Right lobe of liver (tissue), 6 donors: Measurements from ENCODE around the gene MTAP. TPM values are rescaled to one million over a fixed set of nuclear protein-coding genes. Genes with fewer than 3 reads are reported as not detected.

ENCODE experiments used
- ATAC-seq, 4 donors: fragments of 200-7000 bp; cut with Tn5 transposase; one replicate each; pipeline ENCODE4 v1.9.1; 2020; ENCODE audit warnings: mild to moderate bottlenecking in 4 of 4, moderate library complexity in 4 of 4
- DNase-seq, 3 donors: peaks; one replicate each; pipeline ENCODE4 v3.0.0-alpha.2; 2020
- H3K27ac ChIP-seq, 3 donors: fragments of 200-600 bp; one replicate each; pipeline ENCODE4 v1.8.0; 2022
- H3K27me3 ChIP-seq, 2 donors: fragments of 200-600 bp; one replicate each; pipeline ENCODE4 v1.8.0; 2022
- H3K36me3 ChIP-seq, 4 donors: fragments of 200-600 bp; sonication (generic) in 1 of 4; one replicate each; pipeline versions ENCODE4 v1.5.1 to v1.8.0; 2017 to 2022; ENCODE audit warnings: control low read depth in 1 of 4
- H3K4me1 ChIP-seq, 4 donors: fragments of 200-600 bp; sonication (generic) in 1 of 4; one replicate each; pipeline versions ENCODE4 v1.5.1 to v1.8.0; 2017 to 2022; ENCODE audit warnings: control low read depth in 1 of 4
- H3K4me3 ChIP-seq, 3 donors: fragments of 200-600 bp; one replicate each; pipeline ENCODE4 v1.8.0; 2022
- H3K9me3 ChIP-seq, 4 donors: fragments of 200-600 bp; sonication (generic) in 1 of 4; one replicate each; pipeline versions ENCODE4 v1.5.1 to v1.8.0; 2017 to 2022; ENCODE audit warnings: control low read depth in 1 of 4
- POLR2A ChIP-seq: fragments of 450-650 bp; IDR thresholded peaks from one replicate; pipeline ENCODE4 v1.6.1; 2017; ENCODE audit warnings: antibody characterized with exemption, mild to moderate bottlenecking
- WGBS: methylation state at CpG from one replicate; pipeline ENCODE4 v1.1.6; 2018; ENCODE audit warnings: low coverage, low lambda C conversion rate; ENCODE audit not compliant: insufficient coverage; ENCODE audit errors: missing lambda C conversion rate; 5-methylcytosine and 5-hydroxymethylcytosine counted together
- intact Hi-C, 2 donors: fragments of 100-400 bp; cut with DNase I; formaldehyde crosslinking; loops; one replicate each; pipeline versions ENCODE4 v1.11.2 to v1.14.1; 2022
- total RNA-seq, 6 experiments: library from RNA; depleted of rRNA in 2 of 6; stranded (reverse); fragments of >200 nt in 2 of 6; fragmentation: NEBNext Ultra II Directional in 3 of 6; extraction: Animal tissue kit (Norgen Biotek cat#: 25700) in 3 of 6; gene quantifications; one replicate each; pipeline versions ENCODE4 v1.1.0 to v1.2.4, GENCODE V29; 2016 to 2023
- TF ChIP-seq, protein P1 (sequence below), 4 donors: fragments of 200-600 bp in 3 of 4; fragments of 450-650 bp in 1 of 4; IDR thresholded peaks; one replicate each; pipeline versions ENCODE4 v1.5.1 to v1.8.0; 2016 to 2022; ENCODE audit warnings: antibody characterized with exemption in 4 of 4, mild to moderate bottlenecking in 2 of 4
- donor health status: DM: no; HTN: yes; CAD: no.
- donor health status: DM: no; HTN: no; CAD: no.
- donor health status: DM: no; HTN: no; CAD: no.
- donor health status: DM: no; HTN: yes; CAD: no.
- donor health status: DM: no; HTN: yes; CAD: no.

Gene MTAP
- total RNA-seq, 6 experiments from 2014 or later = 18.1 to 23.7 (median 20.5) TPM

DNA sequence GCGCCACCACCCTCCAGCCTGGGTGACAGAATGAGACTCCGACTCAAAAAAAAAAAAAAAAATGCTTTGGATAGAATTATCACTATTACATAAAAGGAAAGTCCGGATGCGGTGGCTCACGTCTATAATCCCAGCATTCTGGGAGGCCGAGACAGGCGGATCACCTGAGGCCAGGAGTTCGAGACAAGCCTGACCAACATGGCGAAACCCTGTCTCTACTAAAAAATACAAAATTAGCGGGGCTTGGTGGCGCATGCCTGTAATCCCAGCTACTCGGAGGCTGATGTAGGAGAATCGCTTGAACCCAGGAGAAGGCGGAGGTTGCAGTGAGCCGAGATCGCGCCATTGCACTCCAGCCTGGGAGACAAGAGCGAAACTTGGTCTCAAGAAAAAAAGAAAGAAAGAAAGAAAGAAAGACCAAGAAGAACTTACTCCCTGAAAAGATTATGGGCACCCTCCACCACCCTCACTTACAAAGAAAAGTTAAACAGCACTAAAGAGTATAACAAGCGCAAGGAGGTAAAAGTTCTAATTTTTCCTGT, 174.0 kb downstream of the MTAP start:
- Histone ChIP-seq H3K9me3 (no peaks in the 10 kb centered on the region), H3K36me3 (no peaks in the 10 kb centered on the region), H3K4me3 (no peak overlapping the region), H3K27ac (no peak overlapping the region), H3K27me3 (peaks cover 13 to 48% of the 10 kb centered on the region in 2 donors), H3K4me1 (peaks cover 0 to 9% (median 4%) of the 10 kb centered on the region in 4 donors)
- TF ChIP-seq, protein P1, sequence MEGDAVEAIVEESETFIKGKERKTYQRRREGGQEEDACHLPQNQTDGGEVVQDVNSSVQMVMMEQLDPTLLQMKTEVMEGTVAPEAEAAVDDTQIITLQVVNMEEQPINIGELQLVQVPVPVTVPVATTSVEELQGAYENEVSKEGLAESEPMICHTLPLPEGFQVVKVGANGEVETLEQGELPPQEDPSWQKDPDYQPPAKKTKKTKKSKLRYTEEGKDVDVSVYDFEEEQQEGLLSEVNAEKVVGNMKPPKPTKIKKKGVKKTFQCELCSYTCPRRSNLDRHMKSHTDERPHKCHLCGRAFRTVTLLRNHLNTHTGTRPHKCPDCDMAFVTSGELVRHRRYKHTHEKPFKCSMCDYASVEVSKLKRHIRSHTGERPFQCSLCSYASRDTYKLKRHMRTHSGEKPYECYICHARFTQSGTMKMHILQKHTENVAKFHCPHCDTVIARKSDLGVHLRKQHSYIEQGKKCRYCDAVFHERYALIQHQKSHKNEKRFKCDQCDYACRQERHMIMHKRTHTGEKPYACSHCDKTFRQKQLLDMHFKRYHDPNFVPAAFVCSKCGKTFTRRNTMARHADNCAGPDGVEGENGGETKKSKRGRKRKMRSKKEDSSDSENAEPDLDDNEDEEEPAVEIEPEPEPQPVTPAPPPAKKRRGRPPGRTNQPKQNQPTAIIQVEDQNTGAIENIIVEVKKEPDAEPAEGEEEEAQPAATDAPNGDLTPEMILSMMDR (IDR thresholded peaks at IDR 0.05) = no peak
- no peak for TF ChIP-seq POLR2A
- 19% methylated on average over 18 of the region's 19 CpGs for WGBS
- DNase-seq (no peak), ATAC-seq (no peak)
- intact Hi-C loops = no loop called here

DNA sequence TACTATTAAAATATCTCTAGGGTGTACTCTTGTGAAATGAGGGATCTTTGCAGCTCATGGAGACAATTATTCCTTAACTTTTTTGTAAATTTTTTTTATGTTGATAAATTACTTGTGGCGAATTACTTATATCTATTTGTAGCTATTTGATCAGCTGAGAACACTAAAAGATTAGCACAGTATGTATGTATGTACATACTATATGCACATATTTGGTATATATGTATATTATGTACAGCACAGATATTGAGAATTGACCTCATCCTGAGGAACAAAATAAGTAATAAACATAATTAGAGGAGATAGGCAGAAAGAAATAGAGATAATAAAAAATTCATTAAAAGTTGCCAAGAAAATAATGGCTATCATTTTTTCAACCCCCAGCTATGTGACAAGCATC, 180.0 kb downstream of the MTAP start:
- peaks cover 0 to 21% of the 10 kb centered on the region in 2 donors for H3K27me3 ChIP-seq

DNA sequence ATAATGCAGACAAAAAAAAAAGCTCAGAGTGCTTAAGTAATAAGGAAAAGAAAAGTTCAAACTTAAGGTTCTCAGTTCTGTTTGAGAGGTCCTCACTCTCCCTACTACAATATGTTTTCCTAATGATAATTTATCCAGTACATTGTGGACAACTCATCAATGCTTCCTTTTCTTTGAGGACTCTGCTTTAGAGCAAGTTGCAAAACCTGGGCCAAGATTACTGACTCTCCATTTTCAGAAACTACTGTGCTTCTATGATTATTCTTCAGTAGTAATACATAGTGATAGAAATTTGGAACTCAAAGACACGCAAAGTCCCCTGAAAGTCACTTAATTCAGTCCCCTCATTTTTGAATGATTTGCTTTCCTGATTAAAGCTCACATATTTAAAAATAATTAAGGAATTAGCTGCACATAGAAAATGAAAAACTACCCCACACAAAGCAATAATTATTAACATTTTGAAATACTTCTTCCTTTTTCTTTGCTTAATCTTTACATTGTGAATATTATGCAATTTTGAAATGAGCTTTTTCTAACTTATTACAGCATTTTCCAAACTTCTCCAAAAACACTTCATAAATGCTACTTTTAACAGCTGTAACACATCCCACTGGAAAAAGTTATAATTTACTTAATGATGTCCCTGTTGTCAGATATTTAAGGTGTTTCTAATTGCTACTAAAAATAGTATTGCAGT, 180.6 kb downstream of the MTAP start:
- intact Hi-C loops = no loop called here
- H3K4me3 ChIP-seq = no peak overlapping the region
- no peaks in the 10 kb centered on the region for H3K4me1 ChIP-seq
- ATAC-seq = no peak
- DNase-seq = no peak
- WGBS = 50% methylated on average over 1 of the region's 1 CpG
- H3K9me3 ChIP-seq = no peaks in the 10 kb centered on the region
- TF ChIP-seq, protein P1 (IDR thresholded peaks at IDR 0.05) = no peak
- TF ChIP-seq POLR2A = no peak
- H3K36me3 ChIP-seq = no peaks in the 10 kb centered on the region
- H3K27me3 ChIP-seq = peaks cover 0 to 19% of the 10 kb centered on the region in 2 donors
- H3K27ac ChIP-seq = no peak overlapping the region

More for the DNA sequence above, 180.0 kb downstream of the MTAP start:
- TF ChIP-seq POLR2A = no peak
- TF ChIP-seq, protein P1 (IDR thresholded peaks at IDR 0.05) = no peak
- Histone ChIP-seq H3K27ac (no peak overlapping the region), H3K4me3 (no peak overlapping the region), H3K9me3 (no peaks in the 10 kb centered on the region), H3K36me3 (no peaks in the 10 kb centered on the region), H3K4me1 (no peaks in the 10 kb centered on the region)
- intact Hi-C loops = no loop called here
- DNase-seq = no peak
- ATAC-seq = no peak
- WGBS = 56% methylated on average over 1 of the region's 1 CpG

DNA sequence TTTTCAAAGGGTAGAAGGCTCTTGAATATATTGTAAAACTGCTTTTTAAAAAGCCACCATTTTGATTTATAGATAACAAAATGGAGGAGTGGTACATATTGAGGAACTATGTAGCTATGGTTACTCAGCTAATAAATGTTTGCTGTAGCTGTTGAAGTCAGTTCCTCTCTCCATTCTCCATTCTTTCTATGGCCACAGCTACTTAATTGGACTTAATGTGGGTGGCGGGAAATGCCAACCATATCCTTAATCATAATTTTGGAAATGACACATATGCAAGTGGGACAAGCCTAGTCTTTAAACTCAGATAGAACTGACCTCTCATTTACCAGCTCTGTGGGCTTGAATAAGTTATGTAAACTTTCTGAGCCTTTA, 181.1 kb downstream of the MTAP start:
- Histone ChIP-seq H3K4me1 (no peaks in the 10 kb centered on the region), H3K36me3 (no peaks in the 10 kb centered on the region), H3K9me3 (no peaks in the 10 kb centered on the region), H3K4me3 (no peak overlapping the region), H3K27ac (no peak overlapping the region), H3K27me3 (peaks cover 0 to 15% of the 10 kb centered on the region in 2 donors)
- no peak for TF ChIP-seq POLR2A
- TF ChIP-seq, protein P1 (IDR thresholded peaks at IDR 0.05) = no peak
- DNase-seq (no peak), ATAC-seq (no peak)
- 73% methylated on average over 1 of the region's 1 CpG for WGBS
- intact Hi-C loops = no loop called here
